GM12864 (cell line): Measurements from ENCODE around the gene USP34.

Experiments used
- DNase-seq: peaks from one replicate; pipeline ENCODE4 v3.0.0-alpha.2; 2011; ENCODE audit warnings: low read depth
- H3K4me3 ChIP-seq: 2 replicates; pipeline ENCODE4 v1.5.1; 2011; ENCODE audit warnings: mild to moderate bottlenecking, low read depth, low read length, control low read depth
- CTCF ChIP-seq: IDR thresholded peaks from 2 replicates; pipeline ENCODE4 v1.5.1; 2011; ENCODE audit warnings: low read depth, mild to moderate bottlenecking, moderate library complexity, low read length, control low read depth, inconsistent platforms; ENCODE audit errors: missing control alignments

USP34 gene

GRCh38 chr2:61338447-61338846 lies 132.4 kb downstream of the USP34 start:
- DNase-seq, result no peak
- no peak overlapping the region for H3K4me3 ChIP-seq
- TF ChIP-seq CTCF, result no peak

- no peak for DNase-seq
- H3K4me3 ChIP-seq, result no peak overlapping the region
- no peak for TF ChIP-seq CTCF
Measured at GRCh38 chr2:61335187-61335586, 135.7 kb downstream of the USP34 start.

- no peak overlapping the region for H3K4me3 ChIP-seq
- TF ChIP-seq CTCF, result no peak
- no peak for DNase-seq
Measured at GRCh38 chr2:61334466-61334865, 136.4 kb downstream of the USP34 start.

- no peak for DNase-seq
- H3K4me3 ChIP-seq, result no peak overlapping the region
- no peak for TF ChIP-seq CTCF
Measured at GRCh38 chr2:61328707-61329251, 142.1 kb downstream of the USP34 start.

- H3K4me3 ChIP-seq, result no peak overlapping the region
- TF ChIP-seq CTCF, result no peak
- DNase-seq, result no peak
Measured at GRCh38 chr2:61327173-61327572, 143.7 kb downstream of the USP34 start.

GRCh38 chr2:61326423-61326822 lies 144.5 kb downstream of the USP34 start:
- DNase-seq, result no peak
- H3K4me3 ChIP-seq, result no peak overlapping the region
- no peak for TF ChIP-seq CTCF

- TF ChIP-seq CTCF, result no peak
- DNase-seq, result no peak
- H3K4me3 ChIP-seq, result no peak overlapping the region
Measured at GRCh38 chr2:61320181-61320580, 150.7 kb downstream of the USP34 start.
